GM21723 (cell line): ENCODE results near the gene PPP1R12B.
"Not testable (repeated sequence)": the region's sequence is repeated elsewhere in the genome, so short reads cannot be mapped to it uniquely, and the experiment has no call there.

ENCODE experiments used
- ATAC-seq: cut with Tn5 transposase; IDR thresholded peaks from one replicate; pipeline ENCODE4 v1.9.1; 2021; ENCODE audit warnings: mild to moderate bottlenecking, moderate library complexity; ENCODE audit not compliant: unreplicated experiment

PPP1R12B gene

DNA sequence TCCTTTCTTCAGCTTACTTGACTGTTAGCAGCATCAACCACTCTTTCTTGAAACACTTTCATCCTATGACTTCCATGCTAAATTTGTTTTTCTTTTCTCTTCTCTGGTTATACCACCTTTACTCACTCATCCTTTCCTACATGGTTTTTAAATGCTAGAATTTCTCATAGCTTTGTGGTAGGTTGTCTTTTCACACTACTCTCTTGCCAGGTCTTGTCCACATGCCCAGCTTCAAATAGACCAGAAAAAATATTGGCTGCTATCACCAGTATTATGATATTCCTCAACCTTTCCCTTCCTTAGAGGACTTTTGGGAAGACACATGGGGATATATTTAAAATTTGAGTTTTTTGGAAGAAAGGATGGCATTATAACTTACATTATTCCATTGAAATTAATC, 48.8 kb downstream of the PPP1R12B start:
- ATAC-seq, result no peak

DNA sequence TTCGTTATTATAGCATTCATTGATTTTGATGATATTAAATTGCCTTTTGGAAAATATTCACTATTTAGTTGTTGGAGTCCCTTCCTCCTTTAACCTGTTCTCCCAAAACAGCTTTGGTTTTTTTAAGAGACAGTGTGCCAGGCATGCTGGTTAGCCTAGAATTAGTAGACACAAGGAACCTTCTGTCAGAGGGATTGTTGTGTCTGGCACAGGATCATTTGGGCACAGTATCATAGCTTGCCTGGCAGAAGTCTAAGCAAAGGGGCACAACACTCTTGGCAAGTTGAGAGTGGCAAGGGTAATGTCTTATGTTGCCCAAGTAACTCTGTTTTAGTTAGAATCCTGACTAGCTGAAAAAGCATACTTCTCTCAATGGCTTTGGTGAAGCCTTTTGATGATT, 49.9 kb downstream of the PPP1R12B start:
- ATAC-seq, result not testable (repeated sequence)

DNA sequence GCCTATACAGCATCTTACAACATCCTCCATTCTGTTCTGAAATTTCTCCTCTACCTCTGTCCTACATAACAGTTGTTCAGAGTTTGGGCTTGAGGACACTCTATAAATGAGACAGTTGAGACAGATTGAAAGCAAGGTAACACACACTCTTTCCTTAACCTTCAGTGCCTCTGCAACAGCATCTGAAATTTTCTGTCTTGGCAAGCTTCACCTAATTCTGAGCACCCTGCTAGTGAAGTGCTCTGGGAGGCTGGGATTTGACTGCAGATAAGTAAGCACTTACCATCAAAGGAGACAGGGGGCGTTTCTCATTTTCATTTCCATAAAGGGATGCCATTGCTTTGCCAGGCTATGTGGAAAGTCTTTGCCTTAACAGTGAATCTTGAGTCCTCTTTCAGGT, 53.3 kb downstream of the PPP1R12B start:
- ATAC-seq, result not testable (repeated sequence)

DNA sequence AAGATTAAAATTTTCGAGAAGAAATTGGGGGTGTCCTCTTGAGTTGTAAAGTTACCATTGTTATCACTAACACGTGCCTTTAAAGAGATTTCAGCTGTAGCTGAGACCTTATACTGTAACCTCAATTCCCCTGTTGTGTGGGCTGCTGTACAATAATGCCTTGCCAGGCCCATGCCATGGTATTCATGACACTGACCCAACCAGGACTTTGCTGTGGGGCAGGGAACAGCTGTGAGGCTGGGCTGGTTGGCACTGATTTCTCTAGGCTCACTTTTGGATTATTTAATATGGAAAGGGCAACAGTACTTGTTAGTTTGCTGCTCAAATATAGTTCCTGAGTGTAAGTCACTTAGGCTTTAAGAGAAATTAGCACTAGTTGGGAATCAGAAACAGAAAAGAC, 54.9 kb downstream of the PPP1R12B start:
- not testable (repeated sequence) for ATAC-seq

DNA sequence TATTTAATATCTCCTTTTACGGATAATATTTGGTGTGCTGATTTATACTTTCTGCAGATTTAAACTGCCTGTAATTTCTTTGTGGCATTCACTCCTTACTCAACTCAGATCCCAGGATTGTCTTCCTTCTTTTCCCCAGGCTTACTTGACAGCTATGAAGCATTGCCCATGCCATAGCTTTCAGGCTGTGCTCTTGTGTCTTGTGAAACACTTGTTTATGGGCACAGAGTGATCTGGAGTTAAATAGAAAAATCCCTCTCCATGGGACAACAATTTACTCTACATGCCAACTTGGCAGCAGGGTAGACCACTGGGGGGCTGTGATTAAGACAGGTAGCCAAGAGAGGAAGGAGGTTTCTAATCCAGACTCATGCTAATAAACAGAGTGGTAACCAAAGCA, 57.4 kb downstream of the PPP1R12B start:
- no peak for ATAC-seq

DNA sequence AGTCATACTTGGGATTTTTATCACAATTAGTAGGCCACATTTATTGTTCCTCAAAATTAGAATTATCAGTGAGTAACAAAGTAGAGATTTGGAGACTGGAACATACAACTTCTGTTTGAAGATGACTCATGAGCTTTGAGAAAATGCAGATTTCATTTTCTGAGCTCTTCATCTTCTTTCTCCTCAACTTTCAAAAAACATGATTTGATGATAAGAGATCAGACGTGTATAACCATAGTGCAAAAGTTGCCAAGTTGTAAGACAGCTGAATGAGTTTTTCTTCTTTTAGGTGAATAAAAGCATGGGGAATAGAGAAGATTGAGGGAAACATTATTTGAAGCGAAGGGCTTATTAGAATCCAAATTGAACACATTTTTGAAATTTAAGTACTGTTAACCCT, 58.4 kb downstream of the PPP1R12B start:
- ATAC-seq, result not testable (repeated sequence)

DNA sequence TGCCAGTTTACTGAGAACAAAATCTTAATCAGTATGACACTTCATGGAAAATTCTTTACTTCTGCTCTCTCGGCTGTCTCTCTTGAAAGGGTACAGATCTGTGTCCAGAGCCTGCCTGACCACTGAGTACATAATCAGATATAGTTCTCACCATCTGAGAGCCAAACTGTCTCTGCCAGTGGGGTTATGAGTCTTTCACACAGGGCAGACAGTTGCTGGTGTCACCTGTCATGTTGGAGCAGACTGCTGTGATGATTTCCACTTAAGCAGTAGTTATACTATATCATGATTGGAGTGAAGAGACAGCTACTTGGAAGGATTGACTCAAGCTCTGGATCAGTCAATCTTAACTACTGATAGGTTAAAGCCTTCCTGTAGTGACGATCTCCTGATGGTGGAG, 58.9 kb downstream of the PPP1R12B start:
- not testable (repeated sequence) for ATAC-seq

DNA sequence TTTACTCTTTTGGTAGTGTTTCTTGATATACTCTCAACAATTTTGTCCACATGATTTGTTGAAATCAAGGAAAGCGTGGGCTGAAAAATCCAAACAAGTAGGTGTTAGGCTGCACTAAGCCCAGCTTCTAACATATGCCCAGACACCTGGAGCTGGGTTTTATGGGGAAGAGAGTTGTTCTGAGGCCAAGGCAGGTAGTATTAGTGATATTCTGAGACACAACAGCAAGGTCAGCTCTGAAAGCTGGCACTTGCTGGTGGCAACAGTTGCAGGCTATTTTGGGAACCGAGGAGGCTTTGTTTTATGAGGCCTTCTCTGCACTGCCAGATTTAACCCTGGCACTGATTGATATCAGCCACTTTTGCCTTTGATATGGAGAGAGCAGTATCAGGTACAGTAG, 61.8 kb downstream of the PPP1R12B start:
- not testable (repeated sequence) for ATAC-seq

DNA sequence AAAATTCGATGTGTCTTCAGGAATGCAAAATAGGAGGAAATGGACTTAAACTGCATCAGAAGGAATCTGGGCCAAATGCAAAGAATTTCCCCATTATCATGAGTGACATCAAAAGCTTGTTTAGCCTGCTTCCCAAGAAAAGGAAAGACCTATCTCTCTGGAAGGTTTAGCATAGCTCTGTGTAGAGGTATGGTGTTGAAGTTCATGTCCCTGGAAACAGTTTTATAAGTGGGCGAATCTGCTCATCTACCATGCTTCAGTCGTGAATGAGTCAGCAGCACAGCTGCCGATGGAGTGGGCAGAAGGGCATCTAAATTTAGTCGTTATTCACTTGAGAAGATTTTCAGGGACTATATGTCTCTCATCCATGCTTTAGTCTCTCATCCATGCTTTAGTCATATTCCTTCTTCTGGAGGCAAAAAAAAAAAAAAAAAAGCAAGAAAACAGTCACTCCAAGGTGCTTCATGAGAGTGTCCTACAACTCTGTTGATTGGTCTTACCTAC, 62.4 kb downstream of the PPP1R12B start:
- ATAC-seq, result not testable (repeated sequence)

DNA sequence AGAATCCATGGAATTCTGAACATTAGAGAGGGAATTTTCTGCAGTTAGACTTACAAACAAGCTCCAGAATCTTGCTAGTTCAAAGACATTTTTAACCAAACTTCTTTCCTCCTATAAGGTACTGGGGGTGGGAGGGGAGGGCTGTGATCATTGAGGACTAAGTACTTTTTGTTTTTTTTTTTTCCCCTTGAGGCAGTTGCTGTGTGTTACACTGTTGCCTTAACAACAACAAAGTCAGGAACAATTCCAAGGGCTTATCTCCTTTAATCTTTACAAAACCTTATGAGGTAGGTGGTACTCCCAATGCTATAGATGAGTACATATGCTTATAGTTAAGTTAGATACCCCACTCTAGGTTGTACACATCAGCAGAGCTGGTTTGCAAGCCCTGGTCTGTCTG, 62.9 kb downstream of the PPP1R12B start:
- no peak for ATAC-seq

DNA sequence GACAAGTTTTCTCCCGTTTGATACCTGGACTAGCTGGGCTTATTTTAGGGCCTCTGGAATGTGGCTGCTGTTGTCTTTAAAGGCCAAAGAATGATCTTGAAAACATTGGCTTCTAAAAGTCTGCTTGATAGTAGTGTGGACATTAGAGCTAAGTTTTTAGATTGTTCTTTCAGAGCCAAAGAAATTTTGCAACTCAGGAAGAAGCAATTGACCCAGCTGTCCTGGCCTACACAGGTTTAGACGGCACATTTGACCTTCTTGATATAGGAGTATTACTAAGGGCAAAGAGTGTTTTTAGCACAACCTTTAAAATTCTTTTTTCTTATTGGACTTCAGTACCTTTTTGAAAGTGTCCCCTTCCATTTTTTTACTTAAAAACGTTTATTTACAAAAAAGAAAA, 63.9 kb downstream of the PPP1R12B start:
- ATAC-seq, result not testable (repeated sequence)

DNA sequence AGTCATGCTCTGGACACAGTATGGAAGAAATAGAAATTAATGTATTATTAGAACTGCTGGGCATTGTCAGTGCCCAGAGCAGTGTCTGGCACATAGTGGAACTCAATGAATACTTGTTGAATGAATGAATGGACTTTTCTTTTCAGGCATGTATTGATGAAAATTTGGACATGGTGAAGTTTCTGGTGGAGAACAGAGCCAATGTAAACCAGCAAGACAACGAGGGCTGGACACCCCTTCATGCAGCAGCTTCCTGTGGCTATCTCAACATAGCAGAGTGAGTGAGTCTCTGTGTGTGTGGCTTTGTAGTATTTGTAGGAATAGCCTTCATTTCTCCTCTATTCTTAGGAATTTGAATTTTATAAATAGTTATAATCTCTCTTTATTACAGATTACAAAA, 68.1 kb downstream of the PPP1R12B start:
- no peak for ATAC-seq

DNA sequence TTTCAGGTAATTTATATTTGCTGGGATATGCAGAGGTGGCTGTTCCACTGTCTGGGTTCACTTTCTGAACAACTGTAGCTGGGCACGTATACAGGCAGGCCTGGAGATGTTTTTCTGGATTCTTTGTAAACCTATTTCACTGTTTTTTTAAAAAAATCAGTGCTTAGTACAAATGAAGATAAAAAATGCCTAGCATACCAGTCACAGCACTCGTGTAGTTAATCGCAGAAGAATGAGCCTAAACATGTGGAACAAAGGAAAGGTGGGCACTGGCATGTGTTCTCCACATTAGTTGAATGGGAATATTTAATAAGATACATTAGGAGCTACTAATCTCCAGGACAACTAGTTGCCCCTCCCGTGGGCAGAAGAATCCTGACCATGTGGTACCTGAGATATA, 68.6 kb downstream of the PPP1R12B start:
- not testable (repeated sequence) for ATAC-seq

DNA sequence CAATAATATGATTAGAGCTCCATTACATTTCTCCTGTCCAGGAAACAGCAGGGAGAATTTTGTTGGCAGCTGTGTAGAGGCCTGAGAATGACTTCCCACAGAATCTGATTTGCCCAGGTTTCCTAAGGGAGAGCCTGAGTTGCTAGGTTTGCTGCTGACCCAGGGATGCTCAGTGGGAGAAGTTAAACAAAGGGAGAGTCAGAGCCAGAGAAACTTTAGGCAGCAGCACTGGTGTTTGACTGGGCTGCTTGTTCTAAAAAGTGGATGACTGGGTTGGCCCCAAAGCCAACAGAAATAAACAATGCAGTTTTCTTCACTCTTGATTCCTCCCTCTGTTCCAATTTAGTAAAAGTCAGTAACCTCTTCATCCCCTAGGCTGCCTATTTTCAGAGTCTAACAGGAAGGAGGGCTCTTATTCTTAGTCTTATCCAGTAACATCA, 69.3 kb downstream of the PPP1R12B start:
- ATAC-seq, result not testable (repeated sequence)

DNA sequence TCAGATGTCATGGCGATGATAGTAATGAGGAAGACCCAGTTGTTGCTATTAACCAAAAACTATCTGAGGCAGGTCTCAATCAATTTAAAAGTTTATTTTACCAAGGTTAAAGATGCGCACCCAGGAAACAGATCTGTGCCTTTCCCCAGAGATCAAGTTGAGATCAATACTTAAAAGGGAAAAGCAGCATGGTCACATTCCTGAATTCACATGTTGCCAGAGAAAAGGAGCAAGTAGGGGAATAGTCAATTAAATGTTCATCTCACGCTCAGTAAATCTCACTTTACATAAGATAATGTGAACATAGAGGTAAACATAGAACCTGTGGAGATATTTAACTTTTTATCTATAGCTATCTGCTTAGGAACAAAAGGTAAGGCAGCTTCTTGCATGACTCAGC, 71.2 kb downstream of the PPP1R12B start:
- ATAC-seq, result not testable (repeated sequence)

DNA sequence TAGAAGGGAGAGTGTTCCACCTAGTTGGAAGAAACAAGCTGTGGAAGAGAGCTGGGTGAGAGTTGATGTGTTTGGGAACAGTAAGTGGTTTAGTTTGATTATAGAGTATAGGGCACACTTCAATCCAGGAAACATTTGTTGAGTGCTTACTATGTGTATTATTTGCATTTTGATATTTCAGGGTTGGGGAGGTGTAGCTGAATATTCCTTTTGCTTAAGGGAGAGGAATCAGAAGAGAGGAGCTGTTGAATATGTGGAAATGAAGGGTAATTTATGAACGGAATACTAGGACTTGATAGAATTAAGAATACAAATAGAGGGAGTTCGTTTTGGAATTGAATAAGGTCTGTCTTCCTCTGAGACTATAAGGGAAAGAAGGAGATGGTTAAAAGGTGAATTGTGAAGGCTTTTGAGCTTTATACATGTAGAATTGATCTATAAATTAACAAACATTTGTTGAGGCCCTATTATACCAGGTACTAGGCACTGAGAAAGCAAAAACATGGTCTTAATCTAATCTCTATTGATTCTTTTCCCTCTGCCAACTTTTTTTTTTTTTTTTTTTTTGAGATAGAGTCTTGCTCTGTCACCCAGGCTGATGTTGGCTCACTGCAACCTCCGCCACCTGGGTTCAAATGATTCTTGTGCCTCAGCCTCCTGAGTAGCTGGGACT, 72.1 kb downstream of the PPP1R12B start:
- ATAC-seq, result not testable (repeated sequence)

DNA sequence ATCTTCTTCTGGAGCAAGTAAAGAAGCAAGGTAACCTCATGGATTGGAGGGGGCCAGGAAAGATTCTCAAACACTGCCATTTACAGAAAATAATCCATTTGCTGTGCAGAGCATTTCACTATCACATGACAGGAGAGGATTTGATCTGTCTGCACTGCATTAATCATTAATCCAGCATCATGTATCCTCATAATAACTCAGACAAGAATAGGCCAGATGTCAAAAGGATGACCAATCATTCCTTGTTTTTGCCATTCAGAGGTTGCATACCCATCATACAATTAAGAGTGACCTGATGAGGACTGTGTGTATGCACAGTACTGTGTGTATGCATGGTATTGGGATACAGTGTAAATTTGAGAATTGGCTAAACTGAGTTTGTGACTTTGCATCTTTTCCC, 74.2 kb downstream of the PPP1R12B start:
- ATAC-seq, result not testable (repeated sequence)

DNA sequence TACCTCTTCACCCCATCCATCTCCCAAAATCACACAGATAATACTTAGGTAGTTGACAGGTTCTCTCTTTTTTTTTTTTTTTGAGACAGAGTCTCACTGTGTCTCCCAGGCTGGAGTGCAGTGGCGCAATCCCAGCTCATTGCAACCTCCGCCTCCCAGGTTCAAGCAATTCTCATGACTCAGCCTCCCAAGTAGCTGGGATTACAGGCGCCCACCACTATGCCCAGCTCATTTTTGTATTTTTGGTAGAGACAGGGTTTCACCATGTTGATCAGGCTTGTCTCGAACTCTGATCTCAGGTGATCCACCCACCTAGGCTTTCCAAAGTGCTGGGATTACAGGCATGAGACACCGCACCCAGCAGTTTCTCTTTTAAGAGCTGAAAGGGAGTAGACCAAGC, 75.8 kb downstream of the PPP1R12B start:
- not testable (repeated sequence) for ATAC-seq

DNA sequence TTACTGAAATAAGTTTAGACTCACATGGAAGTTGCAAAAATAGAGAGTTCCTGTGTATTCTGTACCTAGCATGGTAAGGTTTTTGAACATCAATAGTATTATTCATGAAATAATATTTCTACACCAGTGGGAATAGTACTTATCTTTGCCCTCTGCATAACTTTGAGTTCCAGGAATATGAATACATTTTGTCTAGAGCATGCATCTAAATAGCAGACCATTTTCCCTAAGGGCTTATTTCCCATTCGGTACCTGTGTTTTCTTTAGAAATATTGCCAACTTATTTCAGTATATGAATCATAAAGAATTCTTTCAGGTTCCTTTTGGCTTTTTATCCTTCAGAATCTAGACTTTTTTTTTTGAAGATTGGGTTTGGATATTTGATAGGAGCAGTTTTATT, 81.6 kb downstream of the PPP1R12B start:
- ATAC-seq, result not testable (repeated sequence)

DNA sequence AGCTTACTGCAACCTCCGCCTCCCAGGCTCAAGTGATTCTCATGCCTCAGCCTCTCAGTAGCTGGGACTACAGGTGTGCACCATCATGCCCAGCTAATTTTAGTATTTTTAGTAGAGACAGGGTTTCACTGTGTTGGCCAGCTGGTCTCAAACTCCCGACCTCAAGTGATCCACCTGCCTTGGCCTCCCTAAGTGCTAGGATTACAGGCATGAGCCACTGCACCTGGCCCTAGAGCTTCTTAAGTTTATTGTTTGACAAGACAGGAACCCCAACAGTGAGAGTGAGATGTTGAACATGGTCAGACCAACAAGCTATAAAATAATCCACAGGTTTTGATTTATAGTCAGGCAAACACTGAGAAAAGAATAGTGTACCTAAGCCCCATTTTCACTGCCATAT, 83.8 kb downstream of the PPP1R12B start:
- not testable (repeated sequence) for ATAC-seq

DNA sequence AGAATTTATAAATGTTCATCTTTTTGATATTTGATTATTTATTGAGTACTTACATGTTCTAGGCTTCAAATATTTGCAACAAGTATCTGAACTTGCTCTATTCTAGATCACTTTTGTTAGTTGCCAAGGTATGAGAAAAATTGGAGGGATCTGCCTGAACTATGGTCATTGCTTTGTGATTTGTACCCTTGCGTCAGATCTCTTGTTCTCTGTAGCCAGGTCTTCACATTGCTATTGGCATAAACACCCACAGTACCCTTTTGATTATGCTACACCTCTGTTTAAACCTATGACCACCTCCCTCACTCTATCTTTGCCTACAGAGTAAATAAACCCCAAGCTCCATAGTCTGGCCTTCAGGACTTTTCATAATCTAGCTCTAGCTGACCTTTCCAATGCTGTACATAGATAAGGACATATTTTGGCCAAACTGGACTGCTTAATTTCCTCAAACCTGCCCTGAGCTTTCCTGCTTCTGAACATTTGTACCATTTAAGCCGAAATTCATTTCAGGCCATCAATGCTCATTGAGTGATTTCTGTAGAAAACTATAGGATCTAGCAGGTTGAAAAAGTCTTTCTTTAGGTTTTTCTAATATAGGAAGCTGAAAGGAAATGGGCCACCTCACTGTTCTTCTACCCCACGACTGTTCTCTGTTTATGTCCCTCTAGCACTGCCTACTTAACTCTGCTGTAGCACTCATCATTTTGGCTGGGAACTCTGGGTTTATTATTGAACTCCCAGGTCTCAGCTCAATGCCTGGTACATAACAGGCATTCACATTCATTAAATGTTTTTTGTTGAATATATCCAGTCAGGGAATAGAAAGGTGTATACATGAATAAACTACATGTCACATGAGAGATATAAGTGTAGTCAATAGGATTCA, 84.9 kb downstream of the PPP1R12B start:
- no peak for ATAC-seq

DNA sequence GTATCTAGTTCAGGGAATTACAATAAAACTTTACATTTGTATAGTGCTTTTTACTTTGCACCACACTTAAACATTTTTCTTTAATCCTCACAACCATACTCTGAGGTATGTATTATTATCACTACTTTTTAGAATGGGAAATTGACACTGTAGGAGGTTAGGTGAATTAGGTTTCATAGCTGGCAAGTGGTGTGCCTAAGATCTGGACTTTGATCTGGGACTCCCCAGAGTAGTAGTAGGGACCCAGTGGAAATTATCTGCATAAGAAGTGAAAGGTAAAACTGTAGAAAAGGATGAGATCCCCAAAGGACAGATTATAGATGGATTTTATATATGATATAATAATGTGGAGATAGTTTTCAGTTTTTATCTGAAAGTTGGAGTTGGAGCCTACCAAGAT, 85.6 kb downstream of the PPP1R12B start:
- no peak for ATAC-seq
